GM12872 (cell line): ENCODE measurements around the gene EHMT2.

Source experiments
- TF ChIP-seq, protein P1 (sequence below): IDR thresholded peaks from 3 replicates; pipeline ENCODE4 v1.5.1; 2011; ENCODE audit warnings: low read depth, mild to moderate bottlenecking, low read length, moderate library complexity; ENCODE audit not compliant: insufficient read depth

The EHMT2 gene

DNA sequence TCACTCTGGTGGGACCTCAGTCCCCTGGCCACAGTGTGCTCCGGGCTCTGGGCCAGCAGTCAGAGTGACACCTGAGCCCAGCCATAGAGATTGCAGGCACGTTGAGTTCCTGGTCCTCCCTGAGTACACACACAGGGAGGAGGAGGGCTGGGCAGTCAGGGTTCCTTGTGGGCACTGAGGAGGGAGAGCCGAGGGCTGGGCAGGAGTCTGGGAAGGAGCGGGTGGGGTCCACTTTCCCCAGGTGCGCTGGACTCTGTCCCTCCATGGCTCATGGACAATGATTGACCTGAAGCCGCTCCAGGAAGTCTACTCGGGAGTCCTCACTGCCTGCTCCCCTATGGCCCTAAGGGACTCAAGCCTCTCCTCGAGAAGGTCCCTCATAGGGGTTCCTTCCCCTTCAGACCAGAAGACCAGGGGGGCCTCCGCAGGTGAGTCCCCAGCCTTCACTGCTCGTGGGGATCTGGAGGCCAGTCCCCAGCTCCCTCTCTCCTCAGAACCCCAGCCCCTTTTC lies 19.8 kb downstream of the EHMT2 start:
- TF ChIP-seq, protein P1, sequence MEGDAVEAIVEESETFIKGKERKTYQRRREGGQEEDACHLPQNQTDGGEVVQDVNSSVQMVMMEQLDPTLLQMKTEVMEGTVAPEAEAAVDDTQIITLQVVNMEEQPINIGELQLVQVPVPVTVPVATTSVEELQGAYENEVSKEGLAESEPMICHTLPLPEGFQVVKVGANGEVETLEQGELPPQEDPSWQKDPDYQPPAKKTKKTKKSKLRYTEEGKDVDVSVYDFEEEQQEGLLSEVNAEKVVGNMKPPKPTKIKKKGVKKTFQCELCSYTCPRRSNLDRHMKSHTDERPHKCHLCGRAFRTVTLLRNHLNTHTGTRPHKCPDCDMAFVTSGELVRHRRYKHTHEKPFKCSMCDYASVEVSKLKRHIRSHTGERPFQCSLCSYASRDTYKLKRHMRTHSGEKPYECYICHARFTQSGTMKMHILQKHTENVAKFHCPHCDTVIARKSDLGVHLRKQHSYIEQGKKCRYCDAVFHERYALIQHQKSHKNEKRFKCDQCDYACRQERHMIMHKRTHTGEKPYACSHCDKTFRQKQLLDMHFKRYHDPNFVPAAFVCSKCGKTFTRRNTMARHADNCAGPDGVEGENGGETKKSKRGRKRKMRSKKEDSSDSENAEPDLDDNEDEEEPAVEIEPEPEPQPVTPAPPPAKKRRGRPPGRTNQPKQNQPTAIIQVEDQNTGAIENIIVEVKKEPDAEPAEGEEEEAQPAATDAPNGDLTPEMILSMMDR, result no peak

DNA sequence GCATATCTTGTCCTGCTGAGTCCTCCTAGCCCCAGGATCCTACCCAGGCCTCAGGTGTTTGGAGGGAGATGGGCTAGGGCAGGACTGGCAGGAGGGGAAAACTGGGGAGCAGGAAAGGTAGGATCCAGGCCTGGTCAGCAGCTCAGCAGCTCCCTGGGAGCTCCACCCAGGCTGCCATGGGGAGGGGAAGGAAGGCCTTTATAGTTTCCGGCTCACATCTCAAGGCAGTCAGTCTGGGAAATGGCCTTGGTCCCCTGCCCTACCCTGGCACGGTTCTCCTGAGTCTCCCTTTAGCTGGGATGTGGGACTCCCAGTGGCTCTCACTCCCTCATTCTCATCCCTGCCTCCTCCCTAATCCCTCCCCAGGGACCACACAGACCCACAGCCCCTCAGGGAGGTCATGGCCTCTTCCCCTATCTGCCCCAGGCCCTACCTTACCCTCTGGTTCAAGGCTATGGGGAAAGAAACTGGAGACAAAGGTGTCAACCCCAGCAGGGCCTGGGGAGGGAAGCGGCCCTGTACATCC lies 20.3 kb downstream of the EHMT2 start:
- TF ChIP-seq, protein P1, result no peak

DNA sequence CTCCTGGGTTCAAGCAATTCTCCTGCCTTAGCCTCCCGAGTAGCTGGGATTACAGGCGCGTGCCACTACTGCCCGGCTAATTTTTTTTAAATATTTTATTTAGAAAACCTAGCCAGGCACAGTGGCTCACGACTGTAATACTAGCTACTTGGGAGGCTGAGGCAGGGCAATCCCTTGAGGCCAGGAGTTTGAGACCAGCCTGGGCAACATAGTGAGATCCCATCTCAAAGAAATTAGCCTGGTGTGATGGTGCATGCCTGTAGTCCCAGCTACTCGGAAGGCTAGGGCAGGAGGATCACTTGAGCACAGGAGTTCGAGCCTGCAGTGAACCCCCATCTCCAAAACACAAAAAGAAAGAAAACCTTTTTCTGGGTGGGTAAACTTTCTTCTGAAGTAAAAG lies 21.1 kb downstream of the EHMT2 start:
- TF ChIP-seq, protein P1, result no peak

DNA sequence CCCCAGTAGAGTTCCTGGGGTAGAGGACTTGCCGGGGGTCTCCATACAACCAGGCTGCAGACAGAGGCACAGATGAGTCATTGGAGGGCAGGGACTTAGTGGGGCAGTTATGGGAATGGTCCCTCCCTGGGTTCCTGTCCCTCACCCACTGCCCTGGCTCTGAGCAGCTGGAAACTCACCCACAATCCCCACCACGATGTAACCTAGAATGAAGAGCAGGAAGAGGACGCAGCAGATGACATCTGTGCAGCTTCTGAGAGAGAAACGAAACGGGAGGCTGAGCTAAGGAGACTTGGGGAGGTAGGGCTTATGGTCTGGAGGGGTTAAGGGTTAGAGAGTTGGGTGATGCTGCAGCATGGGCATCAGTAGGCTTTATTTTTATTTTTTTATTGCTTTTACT lies 21.6 kb downstream of the EHMT2 start:
- TF ChIP-seq, protein P1, result no peak

DNA sequence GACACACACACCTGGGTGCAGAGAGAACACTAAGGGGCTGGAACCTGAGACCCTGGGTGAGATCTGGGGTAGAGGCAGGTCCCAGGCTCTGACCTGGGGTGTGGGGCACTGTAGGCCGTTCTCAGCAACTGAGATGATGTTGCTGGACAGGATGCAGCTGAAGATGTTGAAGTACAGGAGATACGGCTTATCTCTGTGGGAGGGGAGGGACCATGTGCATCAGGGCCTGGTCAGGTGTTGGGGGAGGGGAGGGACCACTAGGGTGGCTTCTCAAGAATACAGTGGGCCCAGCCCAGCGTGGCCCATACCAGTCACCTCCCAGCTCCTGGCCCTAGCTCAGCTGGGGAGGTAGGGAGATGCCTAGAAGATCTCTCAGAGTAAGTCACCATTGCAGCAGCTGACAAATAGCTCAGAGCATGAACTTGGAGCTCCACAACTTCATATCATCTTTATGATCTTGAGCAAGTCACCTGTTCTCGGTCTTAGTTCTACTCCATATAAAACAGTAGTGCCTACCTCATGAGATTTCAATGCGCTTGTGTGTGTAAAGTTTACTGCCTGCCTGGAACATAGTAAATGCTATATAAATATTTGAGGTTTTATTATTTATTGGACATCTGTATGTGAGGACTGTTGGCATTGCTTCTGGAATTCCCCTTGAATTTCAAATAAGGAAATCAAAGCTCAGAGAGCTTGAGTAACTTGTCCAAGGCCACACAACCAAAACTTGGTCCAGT lies 22.5 kb downstream of the EHMT2 start:
- TF ChIP-seq, protein P1, result no peak

DNA sequence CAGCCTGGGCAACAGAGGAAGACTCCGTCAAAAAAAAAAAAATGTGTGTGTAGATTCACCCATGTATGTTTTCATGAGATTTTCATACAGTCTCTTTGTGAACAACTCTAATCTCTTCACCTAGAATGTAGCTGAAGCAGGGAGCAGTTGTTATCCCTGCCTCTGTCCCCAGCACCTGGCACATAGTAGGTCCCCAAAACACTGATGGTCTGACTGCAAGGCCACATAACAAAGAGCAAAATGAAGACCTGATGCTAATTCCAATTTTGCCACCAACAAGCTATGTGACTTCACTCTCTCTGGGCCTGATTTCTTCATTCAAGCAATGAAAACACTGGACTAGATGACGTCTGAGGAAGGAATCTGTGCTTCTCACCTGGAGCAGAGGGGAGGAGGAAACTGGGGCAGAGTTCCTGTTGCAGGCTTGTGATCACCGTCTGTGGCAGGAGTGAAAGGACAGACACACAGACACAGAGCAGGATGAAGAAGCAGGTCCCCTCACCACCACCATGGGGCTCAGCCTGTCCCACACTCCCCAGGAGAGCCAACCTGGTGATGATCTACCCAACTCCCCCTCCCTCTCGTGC lies 23.3 kb downstream of the EHMT2 start:
- TF ChIP-seq, protein P1, result no peak

DNA sequence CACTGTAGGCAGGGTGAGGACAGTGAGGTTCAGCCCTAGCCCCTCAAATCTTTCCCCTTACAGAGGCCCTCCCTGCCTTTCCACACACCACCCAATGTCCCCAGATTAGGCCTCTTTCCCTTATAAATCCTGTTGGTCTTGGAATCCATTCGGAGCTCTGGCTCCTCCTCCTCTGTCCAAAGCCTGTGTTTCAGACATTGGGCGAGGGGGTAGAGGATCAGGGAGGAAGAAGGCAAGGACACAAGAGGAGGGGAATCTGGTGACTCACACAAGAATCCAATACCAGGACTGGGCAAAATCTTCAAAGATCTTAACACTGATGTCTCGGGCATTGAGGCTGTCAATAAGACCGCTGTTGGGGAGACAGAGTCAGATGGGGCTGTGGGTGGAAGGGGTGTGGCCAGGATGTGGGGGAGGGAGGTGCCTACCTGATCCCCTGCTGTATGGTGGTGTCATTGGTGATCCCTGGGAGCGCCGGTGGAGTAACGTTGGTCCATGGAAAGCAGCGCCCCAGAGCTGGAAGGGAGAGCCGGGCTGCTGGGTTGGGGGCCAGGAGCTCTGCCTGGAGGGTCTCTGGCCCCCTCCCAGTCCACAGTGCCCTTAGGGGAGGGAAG lies 26.3 kb downstream of the EHMT2 start:
- TF ChIP-seq, protein P1, result no peak
